KOPT-K1 (cell line): Measurements from ENCODE around the gene MT1H.
A peak's percentile ranks its signal among the peaks of the same experiment; 100 is the strongest.
"Not testable (repeated sequence)": the region's sequence is repeated elsewhere in the genome, so short reads cannot be mapped to it uniquely, and the experiment has no call there.

ENCODE experiments used
- H3K27ac ChIP-seq: fragments of 200-600 bp; sonication (generic); 2 replicates; pipeline ENCODE4 v1.5.1; 2016; ENCODE audit warnings: antibody characterized with exemption, mild to moderate bottlenecking, low read depth, low read length; ENCODE audit not compliant: poor library complexity, severe bottlenecking
- H3K36me3 ChIP-seq: fragments of 200-600 bp; sonication (generic); 2 replicates; pipeline ENCODE4 v1.5.1; 2017; ENCODE audit warnings: antibody characterized with exemption, mild to moderate bottlenecking, low read length, moderate library complexity; ENCODE audit not compliant: insufficient read depth
- H3K9me3 ChIP-seq: fragments of 200-600 bp; sonication (generic); 2 replicates; pipeline ENCODE4 v1.5.1; 2017; ENCODE audit warnings: antibody characterized with exemption, low read length, mild to moderate bottlenecking; ENCODE audit not compliant: insufficient read depth, poor library complexity, severe bottlenecking

MT1H gene

GRCh38 chr16:56669840-56670619, 416 bp downstream of the MT1H start:
- no peaks in the 10 kb centered on the region for H3K36me3 ChIP-seq
- no peak overlapping the region for H3K27ac ChIP-seq
- no peaks in the 10 kb centered on the region for H3K9me3 ChIP-seq

GRCh38 chr16:56670620-56670934, 963 bp downstream of the MT1H start:
- no peak overlapping the region for H3K27ac ChIP-seq
- H3K36me3 ChIP-seq: no peaks in the 10 kb centered on the region
- H3K9me3 ChIP-seq: no peaks in the 10 kb centered on the region

- not testable (repeated sequence) for H3K27ac ChIP-seq, H3K9me3 ChIP-seq, H3K36me3 ChIP-seq
Observed at GRCh38 chr16:56671691-56672090, 2.1 kb downstream of the MT1H start.

GRCh38 chr16:56672171-56672570, 2.6 kb downstream of the MT1H start:
- not testable (repeated sequence) for H3K36me3 ChIP-seq, H3K9me3 ChIP-seq, H3K27ac ChIP-seq

- no peak overlapping the region for H3K27ac ChIP-seq
- no peaks in the 10 kb centered on the region for H3K9me3 ChIP-seq
- H3K36me3 ChIP-seq: no peaks in the 10 kb centered on the region
Observed at GRCh38 chr16:56672761-56673536, 3.3 kb downstream of the MT1H start.

GRCh38 chr16:56673921-56674320, 4.3 kb downstream of the MT1H start:
- Histone ChIP-seq H3K9me3 (no peaks in the 10 kb centered on the region), H3K36me3 (no peaks in the 10 kb centered on the region), H3K27ac (no peak overlapping the region)

GRCh38 chr16:56674570-56674969, 5.0 kb downstream of the MT1H start:
- not testable (repeated sequence) for H3K27ac ChIP-seq, H3K9me3 ChIP-seq, H3K36me3 ChIP-seq

- H3K9me3 ChIP-seq: no peaks in the 10 kb centered on the region
- H3K36me3 ChIP-seq: no peaks in the 10 kb centered on the region
- H3K27ac ChIP-seq: no peak overlapping the region
Observed at GRCh38 chr16:56675685-56676210, 6.1 kb downstream of the MT1H start.

- Histone ChIP-seq H3K9me3 (no peaks in the 10 kb centered on the region), H3K36me3 (no peaks in the 10 kb centered on the region), H3K27ac (no peak overlapping the region)
Observed at GRCh38 chr16:56677474-56677873, 7.9 kb downstream of the MT1H start.

- Histone ChIP-seq H3K27ac (no peak overlapping the region), H3K36me3 (no peaks in the 10 kb centered on the region), H3K9me3 (no peaks in the 10 kb centered on the region)
Observed at GRCh38 chr16:56679078-56679730, 9.6 kb downstream of the MT1H start.

- Histone ChIP-seq H3K27ac (no peak overlapping the region), H3K36me3 (no peaks in the 10 kb centered on the region), H3K9me3 (no peaks in the 10 kb centered on the region)
Observed at GRCh38 chr16:56679818-56680217, 10.2 kb downstream of the MT1H start.

GRCh38 chr16:56681939-56682702, 12.5 kb downstream of the MT1H start, which contains the start of gene MT1X:
Gene MT1X, plus strand, starts transcription at chr16:56682470. Its CDS starts 71 bp downstream, at chr16:56682541.
- Histone ChIP-seq H3K36me3 (no peaks in the 10 kb centered on the region), H3K27ac (peak within 1 kb of the TSS; percentile 45), H3K9me3 (peaks cover 9% of the 10 kb centered on the region)

- H3K36me3 ChIP-seq: no peaks in the 10 kb centered on the region
- H3K27ac ChIP-seq: peak overlapping the region; percentile 45
- H3K9me3 ChIP-seq: peaks cover 10% of the 10 kb centered on the region
Observed at GRCh38 chr16:56682703-56683397, 13.2 kb downstream of the MT1H start.

- H3K9me3 ChIP-seq: peaks cover 10% of the 10 kb centered on the region
- H3K27ac ChIP-seq: no peak overlapping the region
- no peaks in the 10 kb centered on the region for H3K36me3 ChIP-seq
Observed at GRCh38 chr16:56683424-56684172, 14.0 kb downstream of the MT1H start.
